Measurements from ENCODE around the gene XPR1.

XPR1 gene

GRCh38 chr1:180841415-180841814 is 209.6 kb downstream of the XPR1 start:
- Histone ChIP-seq H3K4me2 (ENCODE audit: low read length) (no peak overlapping the region), H3K36me3 (ENCODE audit: control insufficient read depth, low read length) (no peaks in the 10 kb centered on the region), H4K20me1 (ENCODE audit: control insufficient read depth, insufficient read depth, low read depth, low read length) (no peaks in the 10 kb centered on the region), H3K27me3 (ENCODE audit: control insufficient read depth, low read length) (no peaks in the 10 kb centered on the region), H3K4me3 (ENCODE audit: low read length) (no peak overlapping the region), H3K79me2 (ENCODE audit: control insufficient read depth, low read length) (no peaks in the 10 kb centered on the region), H3K9me3 (ENCODE audit: control insufficient read depth, insufficient read depth, low read length) (no peaks in the 10 kb centered on the region), H3K9me2 (replicated peaks; ENCODE audit: control insufficient read depth, low read length) (no peaks in the 10 kb centered on the region), H3K27ac (ENCODE audit: low read depth, low read length) (no peak overlapping the region), H3K4me1 (ENCODE audit: control insufficient read depth, low read length) (no peaks in the 10 kb centered on the region), H3F3A (ENCODE audit: control insufficient read depth, insufficient read depth) (no peaks in the 10 kb centered on the region)
- TF ChIP-seq EZH2phosphoT487 (IDR thresholded peaks at IDR 0.05; ENCODE audit: borderline replicate concordance, low read length) (no peak), CTCF (IDR thresholded peaks at IDR 0.05; ENCODE audit: low read depth, low read length, poor library complexity, severe bottlenecking) (no peak)

DNA sequence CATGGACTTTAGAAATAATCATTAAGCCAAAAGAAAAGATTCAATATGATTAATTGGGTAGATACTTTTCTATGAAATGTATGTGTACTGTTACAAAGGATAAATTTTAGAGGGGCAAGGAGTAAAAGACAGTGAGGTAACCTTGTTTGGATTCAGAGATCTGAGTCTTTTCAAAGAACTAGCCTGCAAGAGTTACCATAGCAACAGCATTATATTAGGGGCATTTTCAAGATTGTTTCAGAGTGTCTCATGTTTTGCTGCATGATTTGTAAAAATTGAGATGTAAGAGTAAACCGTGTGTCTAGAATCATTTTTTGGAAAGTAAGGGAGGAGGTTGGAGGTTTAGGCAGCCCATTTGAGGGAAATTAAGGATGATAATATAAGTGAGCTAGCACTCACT is 210.2 kb downstream of the XPR1 start:
- TF ChIP-seq CTCF (IDR thresholded peaks at IDR 0.05; ENCODE audit: low read depth, low read length, poor library complexity, severe bottlenecking) (no peak), EZH2phosphoT487 (IDR thresholded peaks at IDR 0.05; ENCODE audit: borderline replicate concordance, low read length) (no peak)
- H3K4me2 ChIP-seq (ENCODE audit: low read length), result no peak overlapping the region
- no peak overlapping the region for H3K27ac ChIP-seq (ENCODE audit: low read depth, low read length)
- no peaks in the 10 kb centered on the region for H3F3A ChIP-seq (ENCODE audit: control insufficient read depth, insufficient read depth)
- no peaks in the 10 kb centered on the region for H3K27me3 ChIP-seq (ENCODE audit: control insufficient read depth, low read length)
- no peaks in the 10 kb centered on the region for H3K36me3 ChIP-seq (ENCODE audit: control insufficient read depth, low read length)
- H3K9me2 ChIP-seq (replicated peaks; ENCODE audit: control insufficient read depth, low read length), result no peaks in the 10 kb centered on the region
- no peaks in the 10 kb centered on the region for H3K4me1 ChIP-seq (ENCODE audit: control insufficient read depth, low read length)
- no peak overlapping the region for H3K4me3 ChIP-seq (ENCODE audit: low read length)
- H3K79me2 ChIP-seq (ENCODE audit: control insufficient read depth, low read length), result no peaks in the 10 kb centered on the region
- H3K9me3 ChIP-seq (ENCODE audit: control insufficient read depth, insufficient read depth, low read length), result no peaks in the 10 kb centered on the region
- no peaks in the 10 kb centered on the region for H4K20me1 ChIP-seq (ENCODE audit: control insufficient read depth, insufficient read depth, low read depth, low read length)

GRCh38 chr1:180842491-180843275 is 210.9 kb downstream of the XPR1 start:
- H3K9me3 ChIP-seq (ENCODE audit: control insufficient read depth, insufficient read depth, low read length), result no peaks in the 10 kb centered on the region
- no peak overlapping the region for H3K4me2 ChIP-seq (ENCODE audit: low read length)
- no peaks in the 10 kb centered on the region for H3K27me3 ChIP-seq (ENCODE audit: control insufficient read depth, low read length)
- no peaks in the 10 kb centered on the region for H3F3A ChIP-seq (ENCODE audit: control insufficient read depth, insufficient read depth)
- no peaks in the 10 kb centered on the region for H3K79me2 ChIP-seq (ENCODE audit: control insufficient read depth, low read length)
- H3K9me2 ChIP-seq (replicated peaks; ENCODE audit: control insufficient read depth, low read length), result no peaks in the 10 kb centered on the region
- H3K4me3 ChIP-seq (ENCODE audit: low read length), result no peak overlapping the region
- H3K36me3 ChIP-seq (ENCODE audit: control insufficient read depth, low read length), result no peaks in the 10 kb centered on the region
- TF ChIP-seq CTCF (IDR thresholded peaks at IDR 0.05; ENCODE audit: low read depth, low read length, poor library complexity, severe bottlenecking), result no peak
- TF ChIP-seq EZH2phosphoT487 (IDR thresholded peaks at IDR 0.05; ENCODE audit: borderline replicate concordance, low read length), result no peak
- H4K20me1 ChIP-seq (ENCODE audit: control insufficient read depth, insufficient read depth, low read depth, low read length), result no peaks in the 10 kb centered on the region
- H3K27ac ChIP-seq (ENCODE audit: low read depth, low read length), result no peak overlapping the region
- no peaks in the 10 kb centered on the region for H3K4me1 ChIP-seq (ENCODE audit: control insufficient read depth, low read length)

All from DOHH2 (cell line).